Neuron (in vitro differentiated cells): Measurements from ENCODE around the gene XRCC6.
"Not testable (repeated sequence)": the region's sequence is repeated elsewhere in the genome, so short reads cannot be mapped to it uniquely, and the experiment has no call there.

Experiments used
- H2AFZ ChIP-seq: one replicate; pipeline ENCODE4 v1.6.1; 2013; ENCODE audit warnings: low read depth, mild to moderate bottlenecking, inconsistent platforms, low read length, moderate library complexity
- H3K27me3 ChIP-seq: one replicate; pipeline ENCODE4 v1.6.1; 2013; ENCODE audit warnings: low read length; ENCODE audit not compliant: insufficient read depth
- H3K36me3 ChIP-seq: one replicate; pipeline ENCODE4 v1.6.1; 2013; ENCODE audit warnings: low read length; ENCODE audit not compliant: insufficient read depth
- H3K4me1 ChIP-seq: one replicate; pipeline ENCODE4 v1.6.1; 2013; ENCODE audit warnings: low read length; ENCODE audit not compliant: insufficient read depth
- H3K4me3 ChIP-seq: 2 replicates; pipeline ENCODE4 v1.5.1; 2013; ENCODE audit warnings: mild to moderate bottlenecking, low read length, moderate library complexity
- H3K9me3 ChIP-seq: one replicate; pipeline ENCODE4 v1.6.1; 2013; ENCODE audit warnings: low read length

XRCC6 gene

DNA sequence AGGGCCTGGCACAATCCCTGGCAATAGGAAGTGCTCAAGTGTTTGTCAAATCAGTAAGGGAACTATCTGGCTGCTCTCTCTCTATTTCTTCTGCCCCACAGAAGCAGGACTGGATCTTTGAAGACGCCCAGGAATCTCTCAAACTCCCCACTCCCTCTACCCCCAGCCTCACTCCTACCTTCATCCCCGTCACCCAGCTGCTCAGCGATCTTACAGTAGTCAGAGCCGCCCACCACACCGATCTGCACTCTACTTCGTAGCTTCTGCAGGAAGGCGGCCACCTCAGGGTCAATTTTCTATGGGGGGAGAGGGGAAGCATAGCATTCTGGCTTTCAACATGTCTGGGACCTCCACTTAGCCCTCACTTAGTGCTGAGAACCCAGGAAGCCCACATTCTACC is 35.2 kb upstream of the XRCC6 start:
- Histone ChIP-seq H3K36me3 (peaks cover 10% of the 10 kb centered on the region), H3K4me1 (peaks cover 10% of the 10 kb centered on the region), H2AFZ (no peak overlapping the region), H3K27me3 (no peaks in the 10 kb centered on the region), H3K9me3 (no peaks in the 10 kb centered on the region), H3K4me3 (no peak overlapping the region)

DNA sequence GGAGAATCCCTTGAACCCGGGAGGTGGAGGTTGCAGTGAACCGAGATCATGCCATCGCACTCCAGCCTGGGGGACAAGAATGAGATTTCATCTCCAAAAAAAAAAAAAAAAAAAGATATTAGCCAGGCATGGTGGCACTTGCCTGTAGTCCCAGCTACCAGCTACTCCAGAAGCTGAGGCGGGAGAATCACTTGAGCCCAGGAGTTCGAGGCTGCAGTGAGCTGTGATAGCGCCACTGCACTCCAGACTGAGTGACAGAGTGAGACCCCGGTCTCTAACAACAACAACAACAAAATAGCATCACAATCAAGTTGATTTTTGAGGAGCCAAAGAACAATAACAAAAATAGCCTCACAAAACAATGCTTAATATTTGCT is 33.8 kb upstream of the XRCC6 start:
- no peak overlapping the region for H2AFZ ChIP-seq
- H3K4me1 ChIP-seq = peaks cover 10% of the 10 kb centered on the region
- H3K27me3 ChIP-seq = no peaks in the 10 kb centered on the region
- no peak overlapping the region for H3K4me3 ChIP-seq
- peaks cover 10% of the 10 kb centered on the region for H3K36me3 ChIP-seq
- no peaks in the 10 kb centered on the region for H3K9me3 ChIP-seq

DNA sequence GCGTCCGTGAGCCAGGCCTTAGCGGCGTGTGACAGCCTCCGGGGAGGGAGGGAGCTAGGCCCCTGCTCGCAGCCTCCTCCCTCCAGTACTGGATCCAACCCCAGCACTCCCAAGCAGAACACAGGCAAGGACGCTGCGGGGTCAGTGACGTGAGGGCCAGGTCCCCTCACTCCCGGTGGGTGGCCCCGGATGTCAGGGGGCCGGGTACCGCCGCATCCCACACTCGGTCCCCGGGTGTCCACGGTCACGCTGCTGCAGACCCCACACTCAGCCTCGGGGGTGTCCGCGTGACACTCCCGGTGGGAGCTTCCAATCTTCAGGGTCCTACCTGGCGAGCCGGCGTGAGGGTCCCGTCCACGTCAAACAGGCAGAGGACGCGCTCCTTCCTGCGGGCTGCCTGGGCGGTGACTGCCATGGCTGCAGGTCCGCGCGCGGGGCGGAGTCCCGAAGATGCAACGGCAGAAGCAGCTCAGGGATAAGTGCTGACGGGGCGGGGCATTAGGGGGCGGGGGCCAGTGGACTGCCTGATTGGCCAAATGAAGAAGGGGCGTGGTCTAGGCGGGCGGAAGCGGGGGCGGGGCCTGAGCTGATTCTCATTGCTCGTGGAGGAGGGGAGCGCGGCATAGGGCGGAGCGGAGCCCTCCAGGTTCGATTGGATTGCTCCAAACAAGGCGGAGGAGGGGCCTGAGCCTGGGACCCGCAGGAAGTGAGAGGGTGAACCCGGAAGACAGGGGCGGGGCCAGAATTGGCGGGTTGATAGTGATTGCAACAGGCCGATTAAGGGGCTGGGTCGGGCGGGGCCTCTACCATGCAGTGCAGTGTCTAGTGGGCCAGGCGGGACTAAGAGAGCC is 31.5 kb upstream of the XRCC6 start, which contains the start of gene PMM1:
Gene PMM1 (minus strand): TSS at position 450 of the 851 bp plus-strand sequence. CDS start 35 bp downstream, at position 415.
- Histone ChIP-seq H2AFZ (peak within 1 kb of the TSS; percentile 27), H3K36me3 (peaks cover 4% of the 10 kb centered on the region), H3K27me3 (no peaks in the 10 kb centered on the region), H3K4me1 (peaks cover 10% of the 10 kb centered on the region), H3K4me3 (peak within 1 kb of the TSS; percentile 77), H3K9me3 (no peaks in the 10 kb centered on the region)

DNA sequence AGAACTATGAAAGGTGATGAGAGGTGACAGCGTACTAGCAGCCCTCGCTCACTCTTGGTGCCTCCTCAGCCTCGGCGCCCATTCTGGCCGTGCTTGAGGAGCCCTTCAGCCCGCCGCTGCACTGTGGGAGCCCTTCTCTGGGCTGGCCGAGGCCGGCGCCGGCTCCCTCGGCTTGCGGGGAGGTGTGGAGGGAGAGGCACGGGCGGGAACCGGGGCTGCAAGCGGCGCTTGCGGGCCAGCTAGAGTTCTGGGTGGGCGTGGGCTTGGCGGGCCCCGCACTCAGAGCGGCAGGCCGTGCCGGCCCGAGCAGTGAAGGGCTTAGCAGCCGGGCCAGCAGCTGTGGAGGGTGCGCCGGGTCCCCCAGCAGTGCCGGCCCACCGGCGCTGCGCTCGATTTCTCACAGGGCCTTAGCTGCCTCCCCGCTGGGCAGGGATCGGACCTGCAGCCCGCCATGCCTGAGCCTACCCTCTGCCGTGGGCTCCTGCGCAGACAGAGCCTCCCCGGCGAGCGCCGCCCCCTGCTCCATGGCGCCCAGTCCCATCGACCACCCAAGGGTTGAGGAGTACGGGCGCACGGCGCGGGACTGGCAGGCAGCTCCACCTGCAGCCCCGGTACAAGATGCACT is 27.6 kb upstream of the XRCC6 start:
- not testable (repeated sequence) for H3K27me3 ChIP-seq, H3K36me3 ChIP-seq, H2AFZ ChIP-seq, H3K4me3 ChIP-seq, H3K9me3 ChIP-seq
- peaks cover 11% of the 10 kb centered on the region for H3K4me1 ChIP-seq

DNA sequence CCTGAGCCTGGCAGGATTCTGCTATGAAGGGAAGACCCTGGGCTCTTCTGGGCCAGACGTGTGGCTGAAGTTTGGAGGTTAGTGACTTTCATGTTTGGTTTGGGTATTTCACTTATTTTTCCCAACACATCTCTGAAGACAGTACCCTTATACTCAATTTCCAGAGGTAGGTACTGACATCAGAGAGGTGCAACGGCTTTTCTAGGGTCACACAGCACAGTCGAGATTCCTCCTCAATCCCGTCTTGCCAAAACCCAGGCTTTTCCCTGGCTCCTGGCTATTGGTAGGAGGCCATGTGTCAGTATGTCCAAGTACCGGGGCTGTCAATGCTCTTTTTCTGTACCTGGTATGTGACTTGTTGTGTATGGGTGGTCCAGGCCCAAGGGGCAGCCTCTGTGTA is 25.4 kb upstream of the XRCC6 start:
- Histone ChIP-seq H3K4me3 (no peak overlapping the region), H2AFZ (no peak overlapping the region), H3K27me3 (no peaks in the 10 kb centered on the region), H3K36me3 (peaks cover 6% of the 10 kb centered on the region), H3K9me3 (no peaks in the 10 kb centered on the region), H3K4me1 (peaks cover 4% of the 10 kb centered on the region)

DNA sequence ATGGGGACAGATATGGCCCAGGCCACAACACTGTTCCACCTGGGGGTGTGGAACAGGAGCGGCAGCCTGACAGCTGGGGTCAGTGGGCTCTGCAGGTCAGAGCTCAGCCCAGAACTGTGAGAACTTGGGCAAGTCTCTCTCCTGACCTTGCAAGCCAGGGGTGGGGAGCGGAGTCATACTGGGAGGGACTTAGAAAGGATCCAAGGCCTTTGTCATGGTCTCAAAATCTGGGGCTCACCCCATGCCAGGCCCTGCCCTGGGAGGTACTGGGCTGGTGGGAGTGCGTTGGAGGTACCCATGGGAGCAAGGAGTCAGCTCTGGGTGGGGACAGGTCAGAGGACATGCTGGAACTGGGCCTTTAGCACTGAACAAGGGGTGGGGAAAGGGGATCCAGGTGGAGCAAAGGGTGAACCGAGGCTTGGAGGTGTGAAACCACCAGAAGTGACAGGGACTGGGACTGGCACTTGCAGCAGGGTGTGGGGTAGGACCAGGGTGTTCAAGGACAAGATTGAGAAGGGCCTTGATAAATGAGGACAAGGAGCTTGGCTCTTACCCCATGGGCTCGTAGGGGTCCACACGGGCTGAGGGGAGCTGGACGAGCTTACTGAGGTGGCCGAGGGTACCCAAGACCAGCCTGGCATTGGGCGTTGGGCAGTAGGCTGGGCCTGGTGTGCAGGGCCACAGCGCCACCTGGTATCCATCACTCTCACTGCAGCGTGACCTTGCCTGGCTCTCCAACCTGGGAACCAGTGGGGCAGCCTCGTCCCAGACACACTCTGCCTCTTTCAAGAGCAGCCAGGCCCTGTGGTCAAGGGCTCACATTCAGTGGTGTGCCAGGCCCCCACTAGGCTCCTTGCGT is 24.1 kb upstream of the XRCC6 start:
- peaks cover 6% of the 10 kb centered on the region for H3K36me3 ChIP-seq
- no peak overlapping the region for H3K4me3 ChIP-seq
- no peak overlapping the region for H2AFZ ChIP-seq
- H3K27me3 ChIP-seq = no peaks in the 10 kb centered on the region
- no peaks in the 10 kb centered on the region for H3K9me3 ChIP-seq
- H3K4me1 ChIP-seq = peaks cover 4% of the 10 kb centered on the region

DNA sequence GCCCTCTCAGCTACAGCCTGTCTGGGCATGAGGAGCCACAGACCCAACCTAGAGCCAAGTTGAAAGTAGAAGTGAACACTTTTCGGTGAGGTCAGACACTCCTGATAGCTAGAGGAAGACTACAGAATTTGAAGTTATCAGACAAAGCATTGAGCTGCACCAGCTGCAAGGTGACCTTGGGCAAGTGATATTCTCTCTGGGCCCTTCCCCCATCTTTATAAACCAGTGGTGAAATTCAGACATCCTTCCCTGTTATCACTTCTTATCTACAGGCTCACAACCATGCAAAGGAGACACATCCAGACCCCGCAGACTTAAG is 23.5 kb upstream of the XRCC6 start:
- peaks cover 4% of the 10 kb centered on the region for H3K4me1 ChIP-seq

DNA sequence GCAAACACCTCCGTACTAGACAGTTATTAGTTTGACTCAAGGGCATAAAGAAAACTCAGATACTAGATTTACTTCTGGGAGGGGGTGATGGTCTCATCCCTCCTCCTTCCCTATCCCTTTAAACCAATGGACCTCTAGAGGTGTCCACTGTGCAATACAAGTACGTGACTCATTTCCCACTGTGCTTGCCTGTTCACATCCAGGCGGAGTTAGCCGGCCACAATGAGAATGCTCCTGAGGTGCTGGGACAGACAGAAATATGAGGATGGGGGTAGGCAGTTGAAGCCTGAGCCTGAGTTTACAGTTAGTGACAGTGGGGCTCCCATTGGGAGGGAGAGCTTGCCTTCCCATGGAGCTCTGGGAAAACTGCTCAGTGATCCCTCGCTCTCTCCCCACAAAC is 23.0 kb upstream of the XRCC6 start:
- Histone ChIP-seq H3K4me1 (peaks cover 4% of the 10 kb centered on the region), H3K36me3 (peaks cover 17% of the 10 kb centered on the region), H3K9me3 (no peaks in the 10 kb centered on the region), H3K4me3 (no peak overlapping the region), H3K27me3 (no peaks in the 10 kb centered on the region), H2AFZ (no peak overlapping the region)

More for the DNA sequence above, 23.5 kb upstream of the XRCC6 start:
- H3K36me3 ChIP-seq = peaks cover 12% of the 10 kb centered on the region
- H3K4me3 ChIP-seq = no peak overlapping the region
- H2AFZ ChIP-seq = no peak overlapping the region
- H3K27me3 ChIP-seq = no peaks in the 10 kb centered on the region
- no peaks in the 10 kb centered on the region for H3K9me3 ChIP-seq

DNA sequence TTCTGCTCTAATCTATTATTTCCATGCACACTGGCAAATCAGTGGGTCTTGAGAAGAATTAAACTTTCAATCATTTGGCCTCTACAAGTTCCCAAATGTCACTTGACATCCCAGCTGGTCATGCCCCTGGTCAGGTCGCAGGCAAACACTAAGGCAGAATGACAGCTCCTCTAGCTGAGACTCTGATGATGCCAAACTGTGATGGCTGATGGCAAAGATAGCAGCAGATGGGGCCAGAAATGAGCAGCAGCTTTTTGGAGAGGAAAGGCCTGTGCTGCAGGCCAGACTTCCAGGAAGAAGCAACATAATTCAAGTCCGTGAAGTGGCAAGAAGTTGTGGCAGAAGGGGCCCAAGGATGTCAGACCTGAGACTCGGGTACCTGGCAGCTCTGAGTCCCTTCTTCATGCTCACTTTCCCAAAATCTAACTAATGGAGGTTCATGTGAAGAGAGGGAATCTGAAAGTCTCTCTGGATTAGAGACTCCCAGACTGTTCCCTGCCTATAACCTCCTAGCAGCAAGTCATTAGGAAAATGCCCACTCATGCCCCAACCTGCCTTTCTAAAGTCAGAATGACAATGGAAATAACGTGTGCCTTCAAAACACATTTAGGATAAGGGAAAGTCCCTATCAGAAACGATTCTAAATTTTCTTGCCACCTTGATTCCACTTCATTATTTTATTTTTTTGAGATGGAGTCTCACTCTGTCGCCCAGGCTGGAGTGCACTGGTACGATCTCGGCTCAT is 22.0 kb upstream of the XRCC6 start:
- Histone ChIP-seq H3K4me3 (no peak overlapping the region), H3K9me3 (no peaks in the 10 kb centered on the region), H3K27me3 (no peaks in the 10 kb centered on the region), H2AFZ (no peak overlapping the region), H3K4me1 (peaks cover 4% of the 10 kb centered on the region), H3K36me3 (peaks cover 21% of the 10 kb centered on the region)

DNA sequence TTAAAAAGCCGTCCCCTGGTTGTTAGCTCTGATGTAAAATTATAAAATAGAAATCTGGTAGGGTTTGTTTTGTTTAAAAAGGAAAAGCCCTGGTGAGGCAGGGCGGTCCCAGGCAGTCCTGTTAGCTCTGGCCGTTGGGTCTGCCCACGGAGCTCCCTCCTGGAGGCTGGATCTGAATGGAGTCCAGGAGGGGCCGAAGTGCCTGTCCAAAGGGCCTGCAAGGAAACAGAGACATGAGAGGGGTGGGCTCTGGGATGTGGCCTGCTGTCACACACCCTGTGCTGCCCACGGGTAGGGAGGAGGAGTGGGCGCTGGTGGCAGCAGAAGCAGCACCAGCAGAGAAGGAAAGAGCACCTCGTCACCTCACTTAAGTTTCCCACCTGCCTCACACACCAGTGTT is 20.1 kb upstream of the XRCC6 start:
- Histone ChIP-seq H3K4me1 (peaks cover 20% of the 10 kb centered on the region), H2AFZ (no peak overlapping the region), H3K4me3 (no peak overlapping the region), H3K36me3 (peaks cover 21% of the 10 kb centered on the region), H3K9me3 (no peaks in the 10 kb centered on the region), H3K27me3 (no peaks in the 10 kb centered on the region)

DNA sequence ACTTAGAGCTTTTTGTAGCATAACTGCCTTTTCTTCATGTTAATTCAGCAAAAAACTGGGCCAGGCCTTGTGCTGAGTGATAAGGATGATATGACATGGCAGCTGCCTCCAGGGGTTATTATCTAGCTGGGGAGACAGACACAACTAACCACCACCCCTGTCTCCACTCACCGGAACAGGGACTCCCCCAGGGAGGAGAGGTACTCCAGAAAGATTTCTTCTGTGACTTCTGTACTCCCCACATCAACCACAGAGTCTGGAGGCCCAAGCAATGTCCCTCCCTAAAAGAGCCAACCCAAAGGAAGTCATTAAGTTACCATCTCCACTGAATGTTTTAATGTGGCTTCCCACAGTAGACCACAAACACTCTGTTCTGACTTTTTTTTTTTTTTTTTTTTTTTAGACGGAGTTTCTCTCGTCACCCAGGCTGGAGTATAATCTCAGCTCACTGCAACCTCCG is 17.2 kb upstream of the XRCC6 start:
- Histone ChIP-seq H2AFZ (no peak overlapping the region), H3K27me3 (no peaks in the 10 kb centered on the region), H3K4me1 (peaks cover 17% of the 10 kb centered on the region), H3K36me3 (peaks cover 24% of the 10 kb centered on the region), H3K4me3 (no peak overlapping the region), H3K9me3 (no peaks in the 10 kb centered on the region)

DNA sequence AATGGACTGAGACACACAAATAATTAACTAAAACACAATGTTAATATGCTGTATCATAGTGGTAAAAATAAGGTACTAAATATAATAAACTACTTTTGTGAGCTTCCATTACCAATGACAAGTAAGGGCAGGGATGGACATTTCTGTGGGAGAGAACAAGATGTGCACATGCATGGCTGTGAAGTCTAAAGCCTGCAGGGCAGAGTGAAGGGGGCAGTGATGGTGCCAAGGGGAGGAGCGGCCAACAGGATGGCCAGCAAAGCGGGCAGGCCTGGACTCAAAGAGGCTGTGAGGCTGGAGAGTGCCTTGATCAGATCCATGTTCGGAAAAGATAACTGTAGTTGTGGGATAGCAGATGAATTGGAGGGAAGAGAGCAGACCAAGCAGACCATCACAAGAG is 12.7 kb upstream of the XRCC6 start:
- Histone ChIP-seq H3K4me3 (no peak overlapping the region), H3K27me3 (no peaks in the 10 kb centered on the region), H2AFZ (no peak overlapping the region), H3K4me1 (peaks cover 17% of the 10 kb centered on the region), H3K9me3 (no peaks in the 10 kb centered on the region), H3K36me3 (peaks cover 6% of the 10 kb centered on the region)
